Ovary (tissue), 3 donors: ENCODE measurements around the gene MMP10.

ENCODE experiments used
- CTCF ChIP-seq, 3 donors: fragments of 450-650 bp in 2 of 3; fragments of 200-600 bp in 1 of 3; IDR thresholded peaks; one replicate each; pipeline versions ENCODE4 v1.5.1 to v1.8.0; 2016 to 2022; ENCODE audit warnings: antibody characterized with exemption in 3 of 3, mild to moderate bottlenecking in 1 of 3
- POLR2A ChIP-seq: fragments of 450-650 bp; IDR thresholded peaks from one replicate; pipeline ENCODE4 v1.6.1; 2017; ENCODE audit warnings: antibody characterized with exemption, mild to moderate bottlenecking, moderate library complexity
- donor health status: DM: no; HTN: no; CAD: no.

DNA sequence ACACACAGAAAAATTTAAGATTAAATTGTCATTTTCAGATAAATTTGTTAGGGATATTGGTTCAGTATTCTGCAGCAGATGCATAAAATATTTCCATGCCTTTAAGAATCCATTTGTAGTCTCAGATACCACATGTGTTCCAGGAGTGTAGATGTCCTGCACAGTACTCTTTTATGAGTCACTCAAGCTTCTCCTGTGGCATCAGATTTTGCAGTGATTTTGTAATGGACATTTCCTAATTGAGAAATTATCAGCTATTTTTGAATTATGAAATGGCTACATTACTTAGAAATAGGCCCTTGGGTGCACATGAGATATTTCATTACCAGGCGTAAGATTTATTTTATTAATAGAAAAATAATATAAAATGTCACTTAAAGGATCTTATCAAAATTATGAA is 44.1 kb upstream of the MMP10 start:
- TF ChIP-seq POLR2A, result no peak
- no peak for TF ChIP-seq CTCF (IDR thresholded peaks at IDR 0.05)
